Mammary epithelial cell (primary cell): ENCODE data around the gene NXN.

Experiments
- EZH2 ChIP-seq: IDR thresholded peaks from 2 replicates; pipeline ENCODE4 v1.6.1; 2012; ENCODE audit warnings: low read length, inconsistent platforms, borderline replicate concordance
- TF ChIP-seq, protein P1 (sequence below), 2 donors: IDR thresholded peaks in 1 of 2; conservative IDR thresholded peaks in 1 of 2; 2 replicates each; pipeline ENCODE4 v1.5.1; 2011 to 2012; ENCODE audit warnings: inconsistent platforms in 2 of 2, low read length in 2 of 2, mild to moderate bottlenecking in 2 of 2, control low read depth in 1 of 2, low read depth in 1 of 2; ENCODE audit not compliant: insufficient read depth in 1 of 2; ENCODE audit errors: extremely low read depth in 1 of 2

GRCh38 chr17:914561-914960 lies 65.0 kb downstream of the NXN start:
- no peak for TF ChIP-seq EZH2
- TF ChIP-seq, protein P1, sequence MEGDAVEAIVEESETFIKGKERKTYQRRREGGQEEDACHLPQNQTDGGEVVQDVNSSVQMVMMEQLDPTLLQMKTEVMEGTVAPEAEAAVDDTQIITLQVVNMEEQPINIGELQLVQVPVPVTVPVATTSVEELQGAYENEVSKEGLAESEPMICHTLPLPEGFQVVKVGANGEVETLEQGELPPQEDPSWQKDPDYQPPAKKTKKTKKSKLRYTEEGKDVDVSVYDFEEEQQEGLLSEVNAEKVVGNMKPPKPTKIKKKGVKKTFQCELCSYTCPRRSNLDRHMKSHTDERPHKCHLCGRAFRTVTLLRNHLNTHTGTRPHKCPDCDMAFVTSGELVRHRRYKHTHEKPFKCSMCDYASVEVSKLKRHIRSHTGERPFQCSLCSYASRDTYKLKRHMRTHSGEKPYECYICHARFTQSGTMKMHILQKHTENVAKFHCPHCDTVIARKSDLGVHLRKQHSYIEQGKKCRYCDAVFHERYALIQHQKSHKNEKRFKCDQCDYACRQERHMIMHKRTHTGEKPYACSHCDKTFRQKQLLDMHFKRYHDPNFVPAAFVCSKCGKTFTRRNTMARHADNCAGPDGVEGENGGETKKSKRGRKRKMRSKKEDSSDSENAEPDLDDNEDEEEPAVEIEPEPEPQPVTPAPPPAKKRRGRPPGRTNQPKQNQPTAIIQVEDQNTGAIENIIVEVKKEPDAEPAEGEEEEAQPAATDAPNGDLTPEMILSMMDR (conservative IDR thresholded peaks at IDR 0.05 in 1 of 2, IDR thresholded peaks at IDR 0.05 in 1 of 2; ENCODE audit: extremely low read depth in 1 of 2, insufficient read depth in 1 of 2, low read depth in 1 of 2, low read length in 2 of 2) = no peak
